HG02642 (cell line): ENCODE data around the gene UBE2F.

ENCODE experiments used
- ATAC-seq: cut with Tn5 transposase; IDR thresholded peaks from one replicate; pipeline ENCODE4 v1.9.1; 2021; ENCODE audit warnings: mild to moderate bottlenecking; ENCODE audit not compliant: unreplicated experiment, poor library complexity

The UBE2F gene

GRCh38 chr2:237966565-237967462, at the start of gene UBE2F:
Gene UBE2F (plus strand): TSS chr2:237967014. CDS start chr2:237973108, 6,094 bp downstream.
- peak; percentile 95 for ATAC-seq

- ATAC-seq, result no peak
Measured at GRCh38 chr2:237917696-237918374, 49.0 kb upstream of the UBE2F start.

- no peak for ATAC-seq
Measured at GRCh38 chr2:237919593-237919992, 47.2 kb upstream of the UBE2F start.

- no peak for ATAC-seq
Measured at GRCh38 chr2:237920673-237921072, 46.1 kb upstream of the UBE2F start.

GRCh38 chr2:237921967-237922492, 44.8 kb upstream of the UBE2F start:
- no peak for ATAC-seq

- ATAC-seq, result no peak
Measured at GRCh38 chr2:237922641-237923361, 44.0 kb upstream of the UBE2F start.

- ATAC-seq, result peak; percentile 93
Measured at GRCh38 chr2:237923481-237924163, 43.2 kb upstream of the UBE2F start.

DNA sequence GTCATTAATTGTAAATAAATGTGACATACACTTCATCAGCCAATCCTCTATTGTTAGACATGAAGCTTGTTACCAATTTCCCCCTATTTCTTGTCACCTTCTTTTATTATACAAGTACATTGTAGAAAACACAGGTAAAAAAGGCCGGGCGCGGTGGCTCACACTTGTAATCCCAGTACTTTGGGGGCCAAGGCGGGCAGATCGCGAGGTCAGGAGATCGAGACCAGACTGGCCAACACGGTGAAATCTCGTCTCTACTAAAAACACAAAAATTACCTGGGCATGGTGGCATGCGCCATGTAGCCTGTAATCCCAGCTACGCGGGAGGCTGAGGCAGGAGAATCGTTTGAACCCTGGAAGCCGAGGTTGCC, 42.7 kb upstream of the UBE2F start:
- ATAC-seq, result no peak

GRCh38 chr2:237927135-237927534, 39.7 kb upstream of the UBE2F start:
- ATAC-seq, result no peak

DNA sequence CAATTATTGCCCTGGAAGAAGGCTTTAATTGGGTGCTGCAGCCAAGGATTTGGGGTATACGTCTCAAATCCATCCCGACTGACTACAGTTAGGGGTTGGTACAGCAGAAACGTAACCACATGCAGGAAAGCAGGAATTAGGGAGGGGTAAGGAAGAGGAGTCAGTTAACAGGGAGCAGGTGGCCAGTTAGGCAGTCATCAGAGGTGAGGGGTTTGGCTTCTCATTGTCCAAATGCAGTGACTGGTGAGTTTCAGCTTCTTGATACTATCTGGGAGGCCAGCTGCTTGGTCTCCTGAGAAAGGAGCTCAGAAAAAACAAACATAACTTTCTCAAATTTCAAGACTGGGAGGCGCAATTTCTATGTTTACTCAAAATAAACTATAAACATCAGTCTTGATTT, 38.8 kb upstream of the UBE2F start:
- ATAC-seq, result no peak

GRCh38 chr2:237929979-237930378, 36.8 kb upstream of the UBE2F start:
- no peak for ATAC-seq

GRCh38 chr2:237931205-237931721, 35.6 kb upstream of the UBE2F start:
- ATAC-seq, result no peak

DNA sequence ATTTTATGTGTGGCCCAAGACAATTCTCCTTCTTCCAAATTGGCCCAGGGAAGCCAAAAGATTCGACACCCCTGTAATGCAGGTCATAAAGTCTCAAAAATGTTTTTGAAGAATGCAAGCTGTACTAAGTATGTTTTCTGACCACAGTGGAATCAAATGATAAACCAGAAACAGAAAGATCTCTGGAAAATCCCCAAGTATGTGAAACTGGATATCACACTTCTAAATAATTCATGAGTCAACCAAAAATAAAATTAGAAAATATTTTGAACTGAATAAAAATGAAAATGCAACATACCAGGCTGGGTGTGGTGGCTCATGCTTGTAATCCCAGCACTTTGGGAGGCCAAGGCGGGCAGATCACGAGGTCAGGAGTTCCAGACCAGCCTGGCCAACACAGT, 34.1 kb upstream of the UBE2F start:
- no peak for ATAC-seq

DNA sequence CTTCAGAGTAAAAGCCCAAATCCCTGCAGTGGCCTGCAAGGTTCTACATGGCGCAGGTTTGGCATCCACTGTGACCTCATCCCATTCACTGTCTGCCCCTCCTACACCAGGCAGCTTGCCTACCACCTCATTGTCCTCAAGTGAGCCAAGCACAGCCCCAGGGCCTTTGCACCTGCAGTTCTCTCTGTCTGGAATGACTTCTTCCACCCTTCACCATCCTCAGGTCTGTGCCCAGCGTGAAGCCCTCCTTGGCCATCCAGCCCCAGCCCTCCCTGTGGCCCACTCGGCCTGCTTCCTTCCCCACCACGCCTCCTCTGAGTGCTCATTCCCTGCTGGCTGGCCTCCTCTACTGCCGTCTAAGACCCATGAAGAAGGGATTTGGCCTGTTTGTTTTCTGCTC, 32.6 kb upstream of the UBE2F start:
- no peak for ATAC-seq

- ATAC-seq, result no peak
Measured at GRCh38 chr2:237935740-237936452, 30.9 kb upstream of the UBE2F start.

- ATAC-seq, result no peak
Measured at GRCh38 chr2:237939251-237939650, 27.6 kb upstream of the UBE2F start.

- no peak for ATAC-seq
Measured at GRCh38 chr2:237940828-237941227, 26.0 kb upstream of the UBE2F start.

DNA sequence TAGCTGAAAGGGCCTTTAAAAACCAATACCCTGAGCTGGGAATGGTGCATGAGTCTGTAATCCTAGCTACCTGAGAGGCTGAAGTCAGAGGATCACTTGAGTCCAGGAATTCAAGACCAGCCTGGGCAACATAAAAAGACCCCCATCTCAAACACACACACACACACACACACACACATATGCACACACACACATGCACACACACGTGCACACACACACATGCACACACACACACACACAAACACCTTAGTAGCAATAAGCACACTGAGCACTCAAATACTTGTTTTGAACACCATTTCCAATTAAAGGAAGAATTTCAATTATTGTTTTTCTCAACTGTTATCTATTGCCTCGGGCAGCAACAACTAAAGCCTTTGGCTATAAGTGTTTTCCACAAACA, 25.6 kb upstream of the UBE2F start:
- no peak for ATAC-seq

- no peak for ATAC-seq
Measured at GRCh38 chr2:237942513-237942899, 24.3 kb upstream of the UBE2F start.
